HFFc6 (cell line): ENCODE results near the gene NWD2. TPM values are rescaled to one million over a fixed set of nuclear protein-coding genes. Genes with fewer than 3 reads are reported as not detected.

Source experiments
- DNase-seq: peaks from one replicate; pipeline ENCODE4 v3.0.0-alpha.2; 2018
- H3K27ac Mint-ChIP-seq: 2 replicates; pipeline ENCODE4 v1.8.0; 2020; ENCODE audit warnings: mild to moderate bottlenecking, mixed read lengths
- H3K27me3 Mint-ChIP-seq: 2 replicates; pipeline ENCODE4 v1.8.0; 2021; ENCODE audit warnings: mild to moderate bottlenecking, moderate library complexity, mixed read lengths; ENCODE audit not compliant: insufficient read depth
- H3K36me3 Mint-ChIP-seq: 2 replicates; pipeline ENCODE4 v1.8.0; 2021; ENCODE audit warnings: low read depth, mixed read lengths
- H3K4me1 Mint-ChIP-seq: 2 replicates; pipeline ENCODE4 v1.8.0; 2020; ENCODE audit warnings: low read depth, mixed read lengths
- H3K4me3 Mint-ChIP-seq: 2 replicates; pipeline ENCODE4 v1.8.0; 2020; ENCODE audit warnings: mild to moderate bottlenecking, moderate library complexity, mixed read lengths
- H3K9me3 Mint-ChIP-seq: 2 replicates; pipeline ENCODE4 v1.8.0; 2020; ENCODE audit warnings: mild to moderate bottlenecking, mixed read lengths
- total RNA-seq, 6 experiments: library from RNA; stranded (reverse); fragmentation: NEBNext Ultra II Directional; extraction: Animal tissue kit (Norgen Biotek cat#: 25700); gene quantifications; 2 replicates in 1 of 6; 3 replicates in 5 of 6; pipeline ENCODE4 v1.2.3, GENCODE V29; 2021
- TF ChIP-seq, protein P1 (sequence below): fragments of 200-600 bp; sonication (generic); IDR thresholded peaks from 2 replicates; pipeline ENCODE4 v1.5.0; 2021; ENCODE audit warnings: antibody characterized with exemption, mild to moderate bottlenecking

Gene NWD2
- total RNA-seq, 6 experiments from 2014 or later: not detected

DNA sequence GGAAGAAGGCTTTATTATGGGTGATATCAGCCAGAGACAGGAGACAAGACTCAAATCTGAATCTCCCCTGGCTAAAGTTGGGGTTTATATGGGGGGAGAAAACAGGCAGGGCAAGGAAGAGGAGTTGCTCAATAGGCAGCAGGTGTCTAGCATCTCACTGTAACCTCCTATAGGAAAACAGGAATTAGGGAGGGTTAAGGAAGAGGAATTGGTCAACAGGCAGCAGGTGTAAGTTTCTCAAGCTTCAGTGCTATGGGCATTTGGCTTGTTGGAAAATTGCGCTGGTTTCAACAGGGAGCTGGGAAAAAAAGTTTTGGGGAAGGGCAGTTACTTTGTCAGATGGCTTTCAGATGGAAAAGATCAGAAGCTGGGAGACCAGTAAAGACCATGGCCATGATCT, 206.4 kb downstream of the NWD2 start:
- H3K4me3 Mint-ChIP-seq: no peak overlapping the region
- peaks cover 14% of the 10 kb centered on the region for H3K27me3 Mint-ChIP-seq
- TF ChIP-seq, protein P1, sequence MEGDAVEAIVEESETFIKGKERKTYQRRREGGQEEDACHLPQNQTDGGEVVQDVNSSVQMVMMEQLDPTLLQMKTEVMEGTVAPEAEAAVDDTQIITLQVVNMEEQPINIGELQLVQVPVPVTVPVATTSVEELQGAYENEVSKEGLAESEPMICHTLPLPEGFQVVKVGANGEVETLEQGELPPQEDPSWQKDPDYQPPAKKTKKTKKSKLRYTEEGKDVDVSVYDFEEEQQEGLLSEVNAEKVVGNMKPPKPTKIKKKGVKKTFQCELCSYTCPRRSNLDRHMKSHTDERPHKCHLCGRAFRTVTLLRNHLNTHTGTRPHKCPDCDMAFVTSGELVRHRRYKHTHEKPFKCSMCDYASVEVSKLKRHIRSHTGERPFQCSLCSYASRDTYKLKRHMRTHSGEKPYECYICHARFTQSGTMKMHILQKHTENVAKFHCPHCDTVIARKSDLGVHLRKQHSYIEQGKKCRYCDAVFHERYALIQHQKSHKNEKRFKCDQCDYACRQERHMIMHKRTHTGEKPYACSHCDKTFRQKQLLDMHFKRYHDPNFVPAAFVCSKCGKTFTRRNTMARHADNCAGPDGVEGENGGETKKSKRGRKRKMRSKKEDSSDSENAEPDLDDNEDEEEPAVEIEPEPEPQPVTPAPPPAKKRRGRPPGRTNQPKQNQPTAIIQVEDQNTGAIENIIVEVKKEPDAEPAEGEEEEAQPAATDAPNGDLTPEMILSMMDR: no peak
- no peak for DNase-seq
- H3K4me1 Mint-ChIP-seq: no peaks in the 10 kb centered on the region
- H3K27ac Mint-ChIP-seq: no peak overlapping the region
- H3K9me3 Mint-ChIP-seq: no peaks in the 10 kb centered on the region
- no peaks in the 10 kb centered on the region for H3K36me3 Mint-ChIP-seq

DNA sequence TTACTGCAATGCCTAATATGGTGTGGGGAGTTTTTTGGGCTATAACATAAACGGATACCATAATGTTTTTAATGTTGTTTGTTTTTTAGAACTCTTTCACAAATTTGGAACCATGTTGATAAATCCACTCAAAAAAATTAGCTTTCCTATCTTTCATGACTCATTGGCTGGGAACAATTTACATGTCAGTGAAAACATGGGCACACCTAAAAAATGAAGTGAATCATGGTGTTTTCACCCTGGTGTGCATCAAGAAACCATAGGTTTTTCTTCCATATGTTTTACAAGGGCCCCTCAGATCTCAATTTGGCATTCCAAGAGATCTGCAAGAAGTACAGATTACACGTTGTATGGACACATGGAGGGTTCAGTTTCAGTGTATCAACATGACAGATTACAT, 207.1 kb downstream of the NWD2 start:
- peaks cover 20% of the 10 kb centered on the region for H3K27me3 Mint-ChIP-seq
- no peaks in the 10 kb centered on the region for H3K9me3 Mint-ChIP-seq
- DNase-seq: no peak
- no peak overlapping the region for H3K4me3 Mint-ChIP-seq
- H3K27ac Mint-ChIP-seq: no peak overlapping the region
- TF ChIP-seq, protein P1: no peak
- H3K36me3 Mint-ChIP-seq: no peaks in the 10 kb centered on the region
- no peaks in the 10 kb centered on the region for H3K4me1 Mint-ChIP-seq

DNA sequence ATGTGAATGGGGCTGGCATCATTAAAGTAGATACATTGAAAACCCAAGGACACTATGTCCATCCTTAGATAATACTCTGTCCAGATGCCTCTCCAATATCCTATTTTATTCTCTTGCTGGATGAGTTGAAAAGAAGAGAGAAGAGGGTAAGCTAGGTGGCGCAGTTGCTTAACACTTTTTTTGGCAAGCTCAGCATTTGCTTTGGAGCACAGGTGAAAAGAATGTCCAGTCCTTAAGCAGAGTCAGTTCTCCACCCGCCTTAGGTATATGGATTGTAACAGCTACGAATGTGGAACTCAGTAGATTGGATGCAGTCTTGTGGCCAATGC, 208.4 kb downstream of the NWD2 start:
- H3K9me3 Mint-ChIP-seq: no peaks in the 10 kb centered on the region
- no peaks in the 10 kb centered on the region for H3K36me3 Mint-ChIP-seq
- H3K27ac Mint-ChIP-seq: no peak overlapping the region
- TF ChIP-seq, protein P1: peak; percentile 76
- H3K4me3 Mint-ChIP-seq: no peak overlapping the region
- peaks cover 21% of the 10 kb centered on the region for H3K27me3 Mint-ChIP-seq
- H3K4me1 Mint-ChIP-seq: no peaks in the 10 kb centered on the region
- peak; percentile 39 for DNase-seq

DNA sequence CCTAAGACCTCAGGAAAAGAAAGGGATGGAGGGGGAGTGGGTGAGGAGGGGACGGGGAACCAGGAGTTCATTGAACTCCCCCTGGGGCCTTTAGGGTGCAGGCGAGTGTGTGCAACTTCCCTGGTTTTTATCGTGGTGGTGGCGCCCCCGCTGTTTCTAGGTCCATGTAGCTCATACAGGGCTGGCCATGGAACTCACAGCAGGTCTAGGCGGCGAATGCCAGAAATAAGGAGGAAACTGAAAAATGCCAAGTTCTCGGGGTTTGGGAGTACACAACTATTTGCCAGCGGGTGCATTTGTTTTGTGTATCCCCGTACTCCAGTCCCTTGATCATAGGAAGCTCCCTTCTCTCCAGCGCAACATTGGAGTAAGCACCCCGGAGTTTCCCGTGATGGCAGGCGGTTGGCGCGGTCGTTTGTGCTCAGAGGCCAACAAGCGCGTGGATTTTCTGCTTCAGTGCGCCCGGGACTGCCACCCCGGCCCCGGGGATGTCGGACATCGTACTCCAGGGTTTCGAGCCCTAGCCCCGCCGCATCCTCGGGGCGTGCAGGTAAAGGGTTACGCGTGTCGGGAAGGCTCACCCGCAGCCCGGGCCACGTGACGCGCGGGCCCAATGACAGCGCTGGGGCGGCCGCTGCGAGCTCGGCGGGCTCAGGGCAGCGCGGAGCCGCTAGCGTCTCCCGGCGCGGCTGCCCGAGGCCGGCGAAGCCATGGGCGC, 208.9 kb downstream of the NWD2 start:
- no peak for DNase-seq
- H3K4me1 Mint-ChIP-seq: no peaks in the 10 kb centered on the region
- H3K36me3 Mint-ChIP-seq: no peaks in the 10 kb centered on the region
- TF ChIP-seq, protein P1: peak; percentile 45
- H3K4me3 Mint-ChIP-seq: no peak overlapping the region
- H3K27ac Mint-ChIP-seq: no peak overlapping the region
- H3K9me3 Mint-ChIP-seq: no peaks in the 10 kb centered on the region
- H3K27me3 Mint-ChIP-seq: peaks cover 21% of the 10 kb centered on the region

DNA sequence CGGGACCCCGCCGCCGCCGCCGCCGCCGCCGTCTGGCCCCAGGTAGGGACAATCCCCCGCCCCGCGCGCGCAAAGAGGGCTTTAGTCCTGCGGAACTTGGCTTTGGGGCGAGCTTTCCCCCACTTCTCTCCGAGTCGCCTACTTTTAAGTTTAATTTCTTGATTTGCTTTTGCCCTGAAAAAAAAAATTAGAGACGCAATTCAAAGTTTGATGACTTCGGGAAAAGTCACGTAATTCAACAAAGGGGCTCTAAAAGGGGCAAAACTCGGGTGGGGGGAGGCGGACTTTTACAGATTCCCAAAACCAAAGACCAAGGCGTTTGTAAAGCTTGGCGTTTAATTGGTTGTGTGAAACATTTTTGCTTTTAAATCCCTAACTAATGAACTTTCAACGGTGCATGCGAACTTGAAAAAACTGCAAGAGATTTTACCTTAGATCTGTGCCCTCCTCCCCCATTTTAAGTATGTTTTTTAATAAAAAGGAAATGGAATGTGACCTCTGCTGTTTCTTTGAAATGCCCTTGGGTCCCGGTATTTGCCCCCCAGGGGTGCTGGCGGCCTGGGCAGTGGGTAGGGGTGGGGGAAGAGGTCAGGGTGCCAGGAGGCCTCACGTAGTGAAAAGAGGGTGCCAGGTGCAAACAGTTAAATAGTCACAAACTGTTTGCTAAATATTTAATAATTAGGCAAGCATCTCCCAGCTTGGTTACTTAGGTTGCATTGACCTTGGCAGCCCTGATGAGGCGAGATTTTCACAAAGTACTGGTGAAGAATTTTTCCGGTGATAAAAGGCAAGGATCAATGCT, 209.7 kb downstream of the NWD2 start:
- Mint-ChIP-seq H3K4me1 (no peaks in the 10 kb centered on the region), H3K27ac (no peak overlapping the region), H3K4me3 (no peak overlapping the region), H3K9me3 (no peaks in the 10 kb centered on the region), H3K36me3 (no peaks in the 10 kb centered on the region), H3K27me3 (peaks cover 25% of the 10 kb centered on the region)
- no peak for DNase-seq
- TF ChIP-seq, protein P1: no peak
